GM20431 (cell line): ENCODE data around the gene AHNAK.
"Not testable (repeated sequence)": the region's sequence is repeated elsewhere in the genome, so short reads cannot be mapped to it uniquely, and the experiment has no call there.

Experiments used
- in situ Hi-C: fragments of 300-500 bp; cut with MseI, MboI; formaldehyde crosslinking; loops from one replicate; pipeline ENCODE4 v1.15.0; 2020; ENCODE audit warnings: low sequenced_read_pairs; ENCODE audit not compliant: unreplicated experiment

Gene AHNAK

DNA sequence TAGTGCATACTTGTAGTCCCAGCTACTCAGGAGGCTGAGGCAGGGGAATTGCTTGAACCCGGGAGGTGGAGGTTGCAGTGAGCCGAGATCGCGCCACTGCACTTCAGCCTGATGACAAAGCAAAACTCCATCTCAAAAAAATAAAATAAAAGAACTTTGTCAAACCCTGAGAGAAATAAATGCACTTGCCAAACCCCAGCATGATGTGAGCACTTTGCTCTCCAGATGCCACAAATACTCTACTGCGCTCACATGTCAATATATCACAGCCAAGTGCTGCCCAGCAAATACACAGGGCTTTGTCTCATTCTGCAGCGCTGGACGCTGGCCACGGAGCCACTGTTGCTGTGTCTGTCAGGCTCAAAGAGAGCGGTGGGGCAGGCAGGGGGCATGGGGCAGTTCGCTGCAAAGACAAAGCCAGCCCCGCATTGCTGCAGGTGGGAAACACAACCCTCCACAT, 45.1 kb downstream of the AHNAK start:
- in situ Hi-C loops, result no loop called here

DNA sequence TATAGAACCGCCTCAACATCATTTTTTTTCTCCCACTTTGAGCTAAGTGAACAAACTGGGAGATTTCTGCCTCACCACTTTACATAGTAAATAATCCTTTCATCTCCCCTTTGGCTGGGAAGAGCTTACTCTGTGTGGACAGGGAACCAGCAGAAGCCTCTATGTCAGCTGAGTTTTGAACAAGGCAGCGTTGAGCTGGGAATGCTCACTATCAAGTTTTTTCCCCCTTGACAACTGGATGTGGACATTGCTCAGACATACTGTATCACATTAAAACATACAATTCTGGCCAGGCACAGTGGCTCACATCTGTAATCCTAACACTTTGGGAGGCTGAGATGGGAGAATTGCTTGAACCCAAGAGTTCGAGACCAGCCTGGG, 46.0 kb downstream of the AHNAK start:
- in situ Hi-C loops, result no loop called here

GRCh38 chr11:62499944-62500649, 46.5 kb downstream of the AHNAK start:
- in situ Hi-C loops, result no loop called here

DNA sequence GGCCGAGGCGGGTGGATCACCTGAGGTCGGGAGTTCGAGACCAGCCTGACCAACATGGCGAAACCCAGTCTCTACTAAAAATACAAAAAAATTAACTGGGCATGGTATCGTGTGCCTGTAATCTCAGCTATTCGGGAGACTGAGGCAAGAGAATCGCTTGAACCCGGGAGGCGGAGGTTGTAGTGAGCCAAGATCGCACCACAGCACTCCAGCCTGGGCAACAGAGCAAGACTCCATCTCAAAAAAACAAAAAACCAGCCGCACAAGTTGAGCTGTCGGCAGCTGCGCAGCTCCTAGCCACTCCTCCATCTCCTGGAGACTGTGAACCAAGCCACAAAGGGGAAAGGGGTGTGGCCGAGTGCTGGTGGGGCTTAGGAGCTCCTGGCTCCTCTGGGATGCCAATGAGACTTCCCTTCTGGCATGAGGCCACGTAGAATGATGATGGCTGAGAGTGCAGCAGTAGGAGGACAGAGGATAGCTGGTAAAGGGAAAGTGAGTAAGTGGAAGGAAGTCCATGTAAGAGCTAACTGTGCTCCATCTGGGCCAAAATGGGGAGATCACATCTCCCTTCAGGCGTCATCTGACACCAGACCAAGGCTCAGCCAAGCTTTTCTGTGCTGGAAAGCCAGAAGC, 47.2 kb downstream of the AHNAK start:
- in situ Hi-C loops, result not testable (repeated sequence)

GRCh38 chr11:62498492-62499286, 47.9 kb downstream of the AHNAK start:
- in situ Hi-C loops, result no loop called here

- in situ Hi-C loops, result no loop called here
These were observed 48.6 kb downstream of the AHNAK start for GRCh38 chr11:62498031-62498430.

GRCh38 chr11:62497132-62497801, 49.3 kb downstream of the AHNAK start:
- in situ Hi-C loops, result no loop called here

GRCh38 chr11:62496676-62497075, 49.9 kb downstream of the AHNAK start:
- in situ Hi-C loops, result no loop called here

DNA sequence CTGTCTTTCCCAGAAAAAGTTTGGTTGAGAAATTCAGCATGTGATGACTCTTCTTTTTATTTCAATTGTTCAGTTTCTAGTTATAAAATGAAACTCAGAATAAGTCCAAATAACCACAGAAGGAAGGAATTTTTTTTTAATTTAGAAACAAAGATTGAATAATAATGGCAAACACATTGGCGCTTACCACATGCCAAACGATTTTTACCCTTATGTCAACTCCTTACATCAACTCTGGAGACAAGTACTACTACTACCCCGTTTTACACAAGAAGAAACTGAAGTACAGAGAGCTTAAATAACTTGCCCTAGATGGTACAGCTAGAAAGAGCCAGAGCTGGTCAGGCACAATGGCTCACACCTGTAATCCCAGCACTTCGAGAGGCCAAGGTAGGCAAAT, 52.4 kb downstream of the AHNAK start:
- in situ Hi-C loops, result no loop called here

- in situ Hi-C loops, result no loop called here
These were observed 52.8 kb downstream of the AHNAK start for GRCh38 chr11:62493801-62494200.

- in situ Hi-C loops, result no loop called here
These were observed 54.0 kb downstream of the AHNAK start for GRCh38 chr11:62492586-62492985.

DNA sequence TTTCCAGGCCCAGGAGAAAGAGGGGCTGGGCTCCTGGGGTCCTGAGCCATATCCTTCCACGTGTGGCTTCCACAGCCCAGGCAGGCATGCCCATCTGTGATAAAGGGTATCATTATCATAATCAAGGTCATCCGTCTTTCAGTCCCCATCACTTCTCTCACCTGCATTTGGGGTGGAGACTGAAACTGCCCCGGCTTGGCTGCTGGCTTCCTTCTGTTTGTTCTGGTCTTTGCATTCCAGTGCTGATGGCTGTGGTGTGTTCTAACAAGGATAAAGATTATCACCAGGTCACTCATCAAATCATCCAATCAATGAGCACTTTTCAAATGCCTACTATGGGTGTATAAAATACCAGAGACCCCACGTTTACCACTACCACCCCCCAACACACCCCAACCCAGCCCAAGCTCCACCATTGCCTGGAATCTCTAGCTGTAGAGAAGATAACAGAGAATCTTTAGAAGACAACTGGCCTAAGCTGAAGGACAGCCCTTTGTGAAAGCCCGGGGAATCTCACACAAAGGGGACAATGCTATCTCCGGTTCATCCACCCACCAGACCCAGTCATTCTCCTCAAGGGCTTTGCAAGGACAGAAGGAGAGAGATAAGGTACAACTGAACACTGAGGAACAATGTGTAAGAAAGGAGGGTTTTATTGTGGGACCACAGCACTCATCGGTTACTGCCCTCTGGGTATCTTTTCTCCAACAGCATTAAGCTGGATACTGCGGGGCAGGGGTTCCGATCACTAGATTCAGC, 54.9 kb downstream of the AHNAK start:
- in situ Hi-C loops, result no loop called here

DNA sequence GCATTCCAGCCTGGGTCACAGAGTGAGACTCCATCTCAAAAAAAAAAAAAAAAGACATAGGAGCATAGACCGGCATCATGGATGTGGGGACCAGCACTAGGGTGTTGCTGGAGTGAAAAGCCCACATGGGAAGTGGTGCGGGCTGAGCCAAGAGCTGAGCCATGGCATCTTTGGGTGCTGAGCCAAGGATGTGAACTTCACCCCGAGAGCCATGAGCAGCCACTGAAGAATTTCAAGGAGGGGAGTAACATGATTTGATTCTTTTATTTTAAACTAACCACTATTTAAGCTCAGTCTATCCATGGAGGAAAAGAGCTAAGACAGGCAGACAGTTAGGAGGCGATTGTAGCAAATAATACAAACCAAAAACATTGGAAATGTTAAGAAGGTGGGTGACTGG, 57.4 kb downstream of the AHNAK start:
- in situ Hi-C loops, result no loop called here

- in situ Hi-C loops, result no loop called here
These were observed 58.7 kb downstream of the AHNAK start for GRCh38 chr11:62487738-62488551.

DNA sequence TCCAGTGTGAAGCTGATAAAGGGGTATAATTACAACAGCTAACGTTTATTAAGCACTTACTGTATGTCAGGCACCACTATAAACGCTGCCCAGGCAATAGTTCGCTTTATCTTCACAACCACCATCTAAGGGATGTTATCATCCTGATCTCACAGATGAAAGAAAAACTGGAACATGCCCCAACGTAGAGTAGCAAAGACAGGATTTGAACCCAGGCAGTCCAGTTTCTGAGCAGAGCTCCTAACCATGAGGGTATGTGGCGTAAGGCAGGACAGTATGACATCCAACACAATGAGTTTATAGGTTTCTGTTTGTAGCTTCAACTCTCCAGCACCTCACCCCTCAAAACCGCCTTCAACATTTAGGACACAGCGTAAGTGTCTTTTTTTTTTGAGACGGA, 59.5 kb downstream of the AHNAK start:
- in situ Hi-C loops, result no loop called here

- in situ Hi-C loops, result no loop called here
These were observed 62.3 kb downstream of the AHNAK start for GRCh38 chr11:62484352-62484751.

DNA sequence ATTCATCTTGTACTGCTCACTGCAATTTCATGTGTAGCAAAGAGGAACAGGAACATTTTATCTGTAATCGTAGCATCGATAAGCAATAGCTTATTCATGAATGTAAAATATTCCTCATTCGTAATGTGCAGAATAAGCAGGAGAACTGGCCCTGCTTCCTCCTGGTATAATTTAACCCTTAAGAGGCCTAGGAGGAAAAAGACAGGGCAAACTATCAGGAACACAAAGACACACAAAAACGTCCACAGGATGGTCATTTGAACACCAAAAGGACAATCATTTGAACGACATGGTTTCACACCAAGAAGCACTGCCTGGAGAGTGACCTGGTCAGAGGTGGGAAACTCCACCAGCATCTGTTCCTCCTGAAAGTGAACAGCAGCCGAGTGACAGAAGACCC, 63.9 kb downstream of the AHNAK start:
- in situ Hi-C loops, result no loop called here

- in situ Hi-C loops, result no loop called here
These were observed 66.9 kb downstream of the AHNAK start for GRCh38 chr11:62479631-62480201.

DNA sequence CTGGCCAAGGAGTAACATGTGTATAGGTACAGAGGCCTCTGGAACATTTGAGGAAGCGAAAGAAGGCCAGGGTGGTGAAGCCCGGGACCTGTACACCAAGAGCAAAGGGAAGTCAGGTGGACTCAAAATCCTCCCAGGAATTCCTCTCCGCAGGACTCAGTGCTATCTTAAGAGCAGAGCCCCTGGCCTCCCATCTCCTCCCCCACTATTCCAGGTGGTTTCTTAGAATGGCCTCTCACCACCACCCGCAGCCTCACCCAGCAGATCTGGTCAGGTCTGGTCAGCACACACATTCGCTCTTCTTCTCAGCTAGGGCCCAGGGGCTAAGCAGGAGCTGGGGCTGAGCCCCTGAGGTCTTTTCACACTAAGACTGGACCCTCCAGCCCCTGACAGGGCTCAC, 68.7 kb downstream of the AHNAK start:
- in situ Hi-C loops, result no loop called here
